ENCODE measurements around the gene TEX264. TPM values are rescaled to one million over a fixed set of nuclear protein-coding genes. Genes with fewer than 3 reads are reported as not detected.
"Not testable (repeated sequence)": the region's sequence is repeated elsewhere in the genome, so short reads cannot be mapped to it uniquely, and the experiment has no call there.

The TEX264 gene
- total RNA-seq, 1 donor from 2014 or later: 65.2 TPM

DNA sequence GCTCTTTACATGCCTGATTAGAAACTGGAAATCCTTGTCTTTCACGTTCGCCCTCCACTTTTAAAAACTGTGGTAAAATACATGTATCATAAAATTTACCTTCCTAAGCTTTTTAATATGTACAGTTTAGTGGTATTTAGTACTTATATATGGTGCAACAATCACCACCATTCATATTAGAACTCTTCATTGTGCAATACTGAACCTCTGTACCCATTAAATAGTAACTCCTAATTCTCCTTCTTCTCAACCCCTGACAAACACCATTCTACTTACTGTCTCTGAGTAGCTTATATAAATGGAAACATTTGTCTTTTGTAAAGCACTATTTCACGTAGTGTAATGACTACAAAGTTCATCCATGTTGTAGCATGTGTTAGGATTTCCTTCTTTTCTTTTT, 64.0 kb downstream of the TEX264 start:
- no peaks in the 10 kb centered on the region for H3K9me3 Mint-ChIP-seq (ENCODE audit: unreplicated experiment)

DNA sequence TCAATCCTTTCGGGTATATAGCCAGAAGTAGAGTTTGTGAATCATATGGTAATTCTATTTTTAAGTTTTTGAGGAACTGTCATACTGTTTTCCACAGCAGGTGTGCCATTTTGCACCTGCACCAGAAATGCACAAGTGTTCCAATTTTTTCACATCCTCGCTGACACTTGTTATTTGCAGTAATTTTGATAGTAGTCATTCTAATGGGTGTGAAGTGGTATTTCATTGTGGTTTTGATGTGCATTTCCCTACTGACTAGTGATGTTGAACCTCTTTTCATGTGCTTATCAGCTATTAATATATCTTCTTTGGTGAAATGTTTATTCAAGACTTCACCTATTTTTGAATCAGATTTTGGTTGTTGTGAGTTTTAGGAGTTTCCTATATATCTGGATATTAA, 64.9 kb downstream of the TEX264 start:
- Mint-ChIP-seq H3K27me3 (ENCODE audit: unreplicated experiment) (peaks cover 50% of the 10 kb centered on the region), H3K4me1 (ENCODE audit: unreplicated experiment) (no peaks in the 10 kb centered on the region), H3K27ac (ENCODE audit: unreplicated experiment) (no peak overlapping the region), H3K4me3 (ENCODE audit: unreplicated experiment) (no peak overlapping the region), H3K36me3 (ENCODE audit: unreplicated experiment) (no peaks in the 10 kb centered on the region), H3K9me3 (ENCODE audit: unreplicated experiment) (no peaks in the 10 kb centered on the region)
- DNase-seq (ENCODE audit: extremely low spot score, unreplicated experiment): no peak
- TF ChIP-seq, protein P1, sequence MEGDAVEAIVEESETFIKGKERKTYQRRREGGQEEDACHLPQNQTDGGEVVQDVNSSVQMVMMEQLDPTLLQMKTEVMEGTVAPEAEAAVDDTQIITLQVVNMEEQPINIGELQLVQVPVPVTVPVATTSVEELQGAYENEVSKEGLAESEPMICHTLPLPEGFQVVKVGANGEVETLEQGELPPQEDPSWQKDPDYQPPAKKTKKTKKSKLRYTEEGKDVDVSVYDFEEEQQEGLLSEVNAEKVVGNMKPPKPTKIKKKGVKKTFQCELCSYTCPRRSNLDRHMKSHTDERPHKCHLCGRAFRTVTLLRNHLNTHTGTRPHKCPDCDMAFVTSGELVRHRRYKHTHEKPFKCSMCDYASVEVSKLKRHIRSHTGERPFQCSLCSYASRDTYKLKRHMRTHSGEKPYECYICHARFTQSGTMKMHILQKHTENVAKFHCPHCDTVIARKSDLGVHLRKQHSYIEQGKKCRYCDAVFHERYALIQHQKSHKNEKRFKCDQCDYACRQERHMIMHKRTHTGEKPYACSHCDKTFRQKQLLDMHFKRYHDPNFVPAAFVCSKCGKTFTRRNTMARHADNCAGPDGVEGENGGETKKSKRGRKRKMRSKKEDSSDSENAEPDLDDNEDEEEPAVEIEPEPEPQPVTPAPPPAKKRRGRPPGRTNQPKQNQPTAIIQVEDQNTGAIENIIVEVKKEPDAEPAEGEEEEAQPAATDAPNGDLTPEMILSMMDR (IDR thresholded peaks at IDR 0.05): no peak

More for the DNA sequence above, 64.0 kb downstream of the TEX264 start:
- H3K27me3 Mint-ChIP-seq (ENCODE audit: unreplicated experiment): peaks cover 52% of the 10 kb centered on the region
- H3K4me1 Mint-ChIP-seq (ENCODE audit: unreplicated experiment): no peaks in the 10 kb centered on the region
- no peak for DNase-seq (ENCODE audit: extremely low spot score, unreplicated experiment)
- no peaks in the 10 kb centered on the region for H3K36me3 Mint-ChIP-seq (ENCODE audit: unreplicated experiment)
- no peak overlapping the region for H3K27ac Mint-ChIP-seq (ENCODE audit: unreplicated experiment)
- no peak overlapping the region for H3K4me3 Mint-ChIP-seq (ENCODE audit: unreplicated experiment)
- TF ChIP-seq, protein P1 (IDR thresholded peaks at IDR 0.05): no peak

DNA sequence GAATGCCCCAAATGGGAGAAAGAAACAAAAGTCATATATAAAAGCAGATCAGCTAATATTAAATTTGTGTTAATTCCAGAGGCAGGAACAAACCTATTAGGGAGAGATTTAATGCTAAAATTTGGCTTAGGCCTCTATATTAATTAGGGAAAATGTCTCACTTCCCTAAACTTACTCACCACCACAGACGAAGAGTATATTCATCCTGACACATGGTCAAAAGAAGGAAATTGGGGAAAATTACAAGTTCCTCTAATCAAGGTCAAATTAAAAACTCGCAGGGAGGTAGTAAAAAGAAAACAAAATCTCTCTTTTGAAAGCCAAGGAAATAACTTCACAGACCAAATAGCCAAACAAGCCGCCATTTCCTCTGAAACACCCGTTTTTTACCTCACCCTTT, 68.1 kb downstream of the TEX264 start:
- TF ChIP-seq, protein P1 (IDR thresholded peaks at IDR 0.05): no peak
- DNase-seq (ENCODE audit: extremely low spot score, unreplicated experiment): no peak
- Mint-ChIP-seq H3K27ac (ENCODE audit: unreplicated experiment) (no peak overlapping the region), H3K27me3 (ENCODE audit: unreplicated experiment) (peaks cover 33% of the 10 kb centered on the region), H3K4me1 (ENCODE audit: unreplicated experiment) (no peaks in the 10 kb centered on the region), H3K4me3 (ENCODE audit: unreplicated experiment) (no peak overlapping the region), H3K9me3 (ENCODE audit: unreplicated experiment) (no peaks in the 10 kb centered on the region), H3K36me3 (ENCODE audit: unreplicated experiment) (no peaks in the 10 kb centered on the region)

DNA sequence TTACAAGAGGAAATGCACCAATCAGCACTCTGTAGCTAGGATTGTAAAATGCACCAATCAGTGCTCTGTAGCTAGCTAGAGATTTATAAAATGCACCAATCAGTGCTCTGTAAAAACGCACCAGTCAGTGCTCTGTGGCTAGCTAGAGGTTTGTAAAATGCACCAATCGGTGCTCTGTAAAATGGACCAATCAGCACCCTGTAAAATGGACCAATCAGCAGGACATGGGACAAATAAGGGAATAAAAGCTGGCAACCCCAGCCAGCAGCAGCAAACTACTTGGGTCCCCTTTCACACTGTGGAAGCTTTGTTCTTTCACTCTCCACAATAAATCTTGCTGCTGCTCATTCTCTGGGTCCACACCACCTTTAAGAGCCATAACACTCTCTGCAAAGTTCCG, 71.3 kb downstream of the TEX264 start:
- H3K4me3 Mint-ChIP-seq (ENCODE audit: unreplicated experiment); DNase-seq (ENCODE audit: extremely low spot score, unreplicated experiment); H3K9me3 Mint-ChIP-seq (ENCODE audit: unreplicated experiment); H3K27ac Mint-ChIP-seq (ENCODE audit: unreplicated experiment); H3K4me1 Mint-ChIP-seq (ENCODE audit: unreplicated experiment); H3K36me3 Mint-ChIP-seq (ENCODE audit: unreplicated experiment): not testable (repeated sequence)
- H3K27me3 Mint-ChIP-seq (ENCODE audit: unreplicated experiment): peaks cover 26% of the 10 kb centered on the region

DNA sequence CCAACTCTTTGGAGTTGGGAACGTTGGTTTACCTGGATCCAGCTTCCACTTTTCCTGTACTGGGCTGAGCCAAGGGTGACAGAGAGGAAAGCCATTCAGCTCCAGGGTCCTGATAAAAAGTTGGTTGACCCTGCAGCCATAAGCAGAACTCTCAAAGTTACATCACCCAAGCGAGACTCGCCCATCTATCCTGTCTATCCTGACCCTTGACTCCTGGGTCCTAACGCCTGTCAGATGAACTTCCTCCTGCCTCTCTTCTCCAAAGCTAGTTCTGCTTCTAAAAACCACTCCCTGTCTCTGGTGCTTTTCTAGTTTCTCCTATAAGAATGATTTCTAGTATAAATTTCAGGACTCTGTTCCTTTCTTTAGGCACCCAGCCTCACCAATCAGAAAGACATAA, 71.9 kb downstream of the TEX264 start:
- H3K4me3 Mint-ChIP-seq (ENCODE audit: unreplicated experiment); H3K27ac Mint-ChIP-seq (ENCODE audit: unreplicated experiment); H3K4me1 Mint-ChIP-seq (ENCODE audit: unreplicated experiment); H3K9me3 Mint-ChIP-seq (ENCODE audit: unreplicated experiment); DNase-seq (ENCODE audit: extremely low spot score, unreplicated experiment); H3K36me3 Mint-ChIP-seq (ENCODE audit: unreplicated experiment): not testable (repeated sequence)
- peaks cover 20% of the 10 kb centered on the region for H3K27me3 Mint-ChIP-seq (ENCODE audit: unreplicated experiment)

DNA sequence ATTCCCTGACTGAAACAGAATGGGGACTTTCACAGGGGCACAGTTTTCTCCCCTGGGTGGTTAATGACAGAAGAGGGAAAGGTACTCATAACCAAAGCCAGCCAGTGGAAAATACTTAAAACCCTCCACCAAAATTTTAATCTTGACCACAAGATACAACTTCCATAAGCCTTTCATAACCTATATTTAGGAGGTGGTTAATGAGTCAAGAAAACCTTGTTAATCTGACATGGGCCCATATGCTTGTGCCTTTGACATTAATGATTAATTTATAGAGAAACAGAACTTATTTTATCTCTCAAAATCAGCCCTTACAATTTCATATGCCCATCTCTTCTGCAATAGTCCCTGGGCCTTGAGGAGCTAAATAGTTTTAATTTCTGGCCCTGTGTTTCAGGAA, 76.8 kb downstream of the TEX264 start:
- no peak overlapping the region for H3K27ac Mint-ChIP-seq (ENCODE audit: unreplicated experiment)

More for the DNA sequence above, 76.8 kb downstream of the TEX264 start:
- no peak overlapping the region for H3K4me3 Mint-ChIP-seq (ENCODE audit: unreplicated experiment)
- H3K9me3 Mint-ChIP-seq (ENCODE audit: unreplicated experiment): no peaks in the 10 kb centered on the region
- TF ChIP-seq, protein P1 (IDR thresholded peaks at IDR 0.05): no peak
- no peak for DNase-seq (ENCODE audit: extremely low spot score, unreplicated experiment)
- no peaks in the 10 kb centered on the region for H3K4me1 Mint-ChIP-seq (ENCODE audit: unreplicated experiment)
- H3K27me3 Mint-ChIP-seq (ENCODE audit: unreplicated experiment): peaks cover under 1% of the 10 kb centered on the region
- H3K36me3 Mint-ChIP-seq (ENCODE audit: unreplicated experiment): no peaks in the 10 kb centered on the region

Measured in osteocyte (in vitro differentiated cells).